ENCODE results near the gene SERPINA5. TPM values are rescaled to one million over a fixed set of nuclear protein-coding genes. Genes with fewer than 3 reads are reported as not detected.

The SERPINA5 gene
- total RNA-seq, 1 donor from 2014 or later = 0.50 TPM

GRCh38 chr14:94612580-94613554 lies 31.6 kb downstream of the SERPINA5 start:
- Mint-ChIP-seq H3K27ac (ENCODE audit: unreplicated experiment) (peak overlapping the region; percentile 36), H3K4me3 (ENCODE audit: unreplicated experiment) (no peak overlapping the region), H3K36me3 (ENCODE audit: low read depth) (peaks cover 9% of the 10 kb centered on the region), H3K9me3 (ENCODE audit: low read depth) (peaks cover 15% of the 10 kb centered on the region), H3K4me1 (ENCODE audit: low read depth) (peaks cover 29% of the 10 kb centered on the region), H3K27me3 (ENCODE audit: low read depth) (no peaks in the 10 kb centered on the region)
- no peak for TF ChIP-seq CTCF (IDR thresholded peaks at IDR 0.05)
- no peak for DNase-seq (ENCODE audit: low spot score)

GRCh38 chr14:94613720-94614644 lies 32.8 kb downstream of the SERPINA5 start:
- no peaks in the 10 kb centered on the region for H3K27me3 Mint-ChIP-seq (ENCODE audit: low read depth)
- H3K36me3 Mint-ChIP-seq (ENCODE audit: low read depth) = peaks cover 17% of the 10 kb centered on the region
- H3K4me1 Mint-ChIP-seq (ENCODE audit: low read depth) = peaks cover 29% of the 10 kb centered on the region
- H3K27ac Mint-ChIP-seq (ENCODE audit: unreplicated experiment) = no peak overlapping the region
- no peak for DNase-seq (ENCODE audit: low spot score)
- H3K9me3 Mint-ChIP-seq (ENCODE audit: low read depth) = peaks cover 26% of the 10 kb centered on the region
- H3K4me3 Mint-ChIP-seq (ENCODE audit: unreplicated experiment) = no peak overlapping the region
- TF ChIP-seq CTCF (IDR thresholded peaks at IDR 0.05) = no peak

GRCh38 chr14:94614802-94615201 lies 33.6 kb downstream of the SERPINA5 start:
- H3K27me3 Mint-ChIP-seq (ENCODE audit: low read depth) = no peaks in the 10 kb centered on the region

GRCh38 chr14:94615254-94615653 lies 34.0 kb downstream of the SERPINA5 start:
- Mint-ChIP-seq H3K4me3 (ENCODE audit: unreplicated experiment) (no peak overlapping the region), H3K36me3 (ENCODE audit: low read depth) (peaks cover 17% of the 10 kb centered on the region), H3K4me1 (ENCODE audit: low read depth) (peaks cover 24% of the 10 kb centered on the region), H3K27me3 (ENCODE audit: low read depth) (no peaks in the 10 kb centered on the region), H3K9me3 (ENCODE audit: low read depth) (peaks cover 37% of the 10 kb centered on the region), H3K27ac (ENCODE audit: unreplicated experiment) (no peak overlapping the region)
- no peak for DNase-seq (ENCODE audit: low spot score)
- no peak for TF ChIP-seq CTCF (IDR thresholded peaks at IDR 0.05)

More at GRCh38 chr14:94614802-94615201, 33.6 kb downstream of the SERPINA5 start:
- Mint-ChIP-seq H3K27ac (ENCODE audit: unreplicated experiment) (no peak overlapping the region), H3K36me3 (ENCODE audit: low read depth) (peaks cover 17% of the 10 kb centered on the region), H3K4me1 (ENCODE audit: low read depth) (peaks cover 25% of the 10 kb centered on the region), H3K9me3 (ENCODE audit: low read depth) (peaks cover 33% of the 10 kb centered on the region), H3K4me3 (ENCODE audit: unreplicated experiment) (no peak overlapping the region)
- TF ChIP-seq CTCF (IDR thresholded peaks at IDR 0.05) = no peak
- DNase-seq (ENCODE audit: low spot score) = no peak
